AG04450 (cell line): Measurements from ENCODE around the gene STK38L. TPM values are rescaled to one million over a fixed set of nuclear protein-coding genes. Genes with fewer than 3 reads are reported as not detected.

Source experiments
- CTCF ChIA-PET: fragments of 300-600, 350-600 bp; formaldehyde crosslinking; extraction: SDS; loops from one replicate; lab custom pipeline; 2022; ENCODE audit warnings: antibody characterized with exemption, inconsistent platforms; lab: Charles Lee
- POLR2A ChIA-PET: fragments of 350-600 bp; formaldehyde crosslinking; extraction: SDS; loops from one replicate; lab custom pipeline; 2021; ENCODE audit warnings: antibody characterized with exemption, inconsistent platforms; lab: Yijun Ruan, JAX
- DNase-seq: peaks from one replicate; pipeline ENCODE4 v3.0.0-alpha.2; 2011; ENCODE audit warnings: low read depth, low spot score
- H3K27ac ChIP-seq: one replicate; pipeline ENCODE4 v1.5.1; 2012; ENCODE audit warnings: low read depth, low read length, control low read depth
- H3K27me3 ChIP-seq: one replicate; pipeline ENCODE4 v1.6.0; 2012; ENCODE audit warnings: low read length; ENCODE audit not compliant: control insufficient read depth, insufficient read depth
- H3K4me3 ChIP-seq: 2 replicates; pipeline ENCODE4 v1.5.1; 2011; ENCODE audit warnings: mild to moderate bottlenecking, low read depth, low read length, control low read depth
- H3K9me3 ChIP-seq: 2 replicates; pipeline ENCODE4 v1.5.1; 2012; ENCODE audit warnings: low read length; ENCODE audit not compliant: control insufficient read depth, insufficient read depth
- CTCF ChIP-seq: IDR thresholded peaks from 2 replicates; pipeline ENCODE4 v1.5.1; 2011; ENCODE audit warnings: low read depth, low read length, control low read depth, inconsistent platforms
- polyA plus RNA-seq: library from polyadenylated mRNA; depleted of rRNA; stranded (reverse); fragments of >200 nt; gene quantifications from 2 replicates; pipeline ENCODE4 v1.2.3, GENCODE V29; 2011

The STK38L gene
- polyA plus RNA-seq, 1 experiment = 18.4 TPM

- peak; percentile 76 for DNase-seq
- no peaks in the 10 kb centered on the region for H3K9me3 ChIP-seq
- CTCF ChIA-PET = interaction anchor here (0.7 to 1.8 kb wide), 5 partner anchors 29 to 393 kb away, joined by 3 to 5 read pairs (median 4); partner anchors contain the start of gene SMCO2
- H3K27ac ChIP-seq = no peak overlapping the region
- TF ChIP-seq CTCF = no peak
- no peak overlapping the region for H3K4me3 ChIP-seq
- H3K27me3 ChIP-seq = no peaks in the 10 kb centered on the region
- POLR2A ChIA-PET = interaction anchor here (0.9 kb wide), 1 partner anchor 33 kb away, joined by 3 read pairs; the partner anchor contains the start of gene STK38L
These were observed 33.8 kb downstream of the STK38L start for GRCh38 chr12:27277846-27278260.

GRCh38 chr12:27279826-27280225 is 35.7 kb downstream of the STK38L start:
- ChIA-PET POLR2A (no interaction called here), CTCF (interaction anchor here (0.7 to 1.1 kb wide), 2 partner anchors 8 to 33 kb away, joined by 3 to 5 read pairs; no protein-coding TSS in a partner anchor)

GRCh38 chr12:27280412-27280811 is 36.3 kb downstream of the STK38L start:
- ChIA-PET POLR2A (no interaction called here), CTCF (no interaction called here)
- TF ChIP-seq CTCF = no peak
- DNase-seq = no peak
- H3K27me3 ChIP-seq = no peaks in the 10 kb centered on the region
- no peaks in the 10 kb centered on the region for H3K9me3 ChIP-seq
- no peak overlapping the region for H3K4me3 ChIP-seq
- no peak overlapping the region for H3K27ac ChIP-seq

More at GRCh38 chr12:27279826-27280225, 35.7 kb downstream of the STK38L start:
- H3K27me3 ChIP-seq = no peaks in the 10 kb centered on the region
- no peak for TF ChIP-seq CTCF
- no peak overlapping the region for H3K4me3 ChIP-seq
- no peak overlapping the region for H3K27ac ChIP-seq
- H3K9me3 ChIP-seq = no peaks in the 10 kb centered on the region
- DNase-seq = no peak

GRCh38 chr12:27282754-27283153 is 38.7 kb downstream of the STK38L start:
- ChIA-PET POLR2A (no interaction called here), CTCF (no interaction called here)

More at GRCh38 chr12:27282754-27283153, 38.7 kb downstream of the STK38L start:
- Histone ChIP-seq H3K27me3 (no peaks in the 10 kb centered on the region), H3K9me3 (no peaks in the 10 kb centered on the region), H3K4me3 (no peak overlapping the region), H3K27ac (no peak overlapping the region)
- no peak for DNase-seq
- TF ChIP-seq CTCF = no peak
